Stimulated activated naive CD8-positive, alpha-beta T cell treated with anti-CD3 and anti-CD28 coated beads, Interleukin-15, Interleukin-2, amounts not matched to agents 100 ng/mL and 50 ng/mL, for 24 hours (primary cell): ENCODE results near the gene PDE7B.

Experiments
- H3K27ac Mint-ChIP-seq: one replicate; pipeline ENCODE4 v1.8.0; 2021; ENCODE audit warnings: mild to moderate bottlenecking, mixed read lengths
- H3K27me3 Mint-ChIP-seq: one replicate; pipeline ENCODE4 v1.8.0; 2021; ENCODE audit warnings: mixed read lengths
- H3K36me3 Mint-ChIP-seq: one replicate; pipeline ENCODE4 v1.8.0; 2021; ENCODE audit warnings: low read depth, mixed read lengths
- H3K4me1 Mint-ChIP-seq: one replicate; pipeline ENCODE4 v1.8.0; 2021; ENCODE audit warnings: low read depth, mixed read lengths
- H3K4me3 Mint-ChIP-seq: one replicate; pipeline ENCODE4 v1.8.0; 2021; ENCODE audit warnings: mild to moderate bottlenecking, mixed read lengths
- H3K9me3 Mint-ChIP-seq: one replicate; pipeline ENCODE4 v1.8.0; 2021; ENCODE audit warnings: mixed read lengths

Gene PDE7B

DNA sequence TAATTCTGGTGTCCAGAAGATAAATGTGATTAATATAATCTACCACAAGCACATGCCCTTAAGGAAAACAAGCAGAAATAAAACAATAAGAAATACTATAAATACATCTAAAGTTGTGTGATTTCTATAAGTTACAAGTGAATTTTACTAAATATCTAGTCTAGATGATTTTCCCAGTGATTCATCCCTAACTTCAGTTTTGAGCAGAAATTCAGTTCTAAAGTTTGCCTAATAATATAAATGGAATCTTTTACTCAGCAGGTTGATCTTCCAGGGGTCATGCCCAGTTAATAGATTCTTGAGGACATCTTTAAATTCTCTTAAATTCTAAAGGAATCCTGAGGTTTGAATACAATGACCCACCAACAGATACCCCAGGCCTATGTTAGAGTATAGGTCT, 37.3 kb downstream of the PDE7B start:
- Mint-ChIP-seq H3K27ac (no peak overlapping the region), H3K4me1 (peaks cover 10% of the 10 kb centered on the region), H3K4me3 (no peak overlapping the region), H3K9me3 (no peaks in the 10 kb centered on the region), H3K27me3 (no peaks in the 10 kb centered on the region), H3K36me3 (no peaks in the 10 kb centered on the region)

DNA sequence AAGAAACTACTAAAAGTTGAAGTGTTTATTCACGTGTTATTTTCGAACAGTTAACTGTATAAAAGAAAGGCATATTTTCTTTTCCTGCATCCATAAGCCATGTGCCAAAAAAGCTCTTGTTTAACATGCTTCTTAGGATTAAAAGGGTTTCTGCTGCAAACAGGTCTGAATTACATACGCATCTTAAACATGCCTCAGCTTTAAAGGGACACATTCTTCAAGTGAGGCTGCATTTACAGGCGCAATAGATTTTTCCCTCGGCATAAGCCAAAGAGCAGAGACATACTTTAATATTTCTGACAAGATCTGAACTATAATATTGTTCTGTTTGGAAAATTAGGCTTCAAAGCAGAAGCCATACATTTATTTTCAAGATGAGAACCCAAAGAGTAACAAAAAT, 39.4 kb downstream of the PDE7B start:
- no peaks in the 10 kb centered on the region for H3K27me3 Mint-ChIP-seq
- no peaks in the 10 kb centered on the region for H3K36me3 Mint-ChIP-seq
- no peaks in the 10 kb centered on the region for H3K9me3 Mint-ChIP-seq
- no peak overlapping the region for H3K27ac Mint-ChIP-seq
- no peak overlapping the region for H3K4me3 Mint-ChIP-seq
- H3K4me1 Mint-ChIP-seq = peaks cover 4% of the 10 kb centered on the region

DNA sequence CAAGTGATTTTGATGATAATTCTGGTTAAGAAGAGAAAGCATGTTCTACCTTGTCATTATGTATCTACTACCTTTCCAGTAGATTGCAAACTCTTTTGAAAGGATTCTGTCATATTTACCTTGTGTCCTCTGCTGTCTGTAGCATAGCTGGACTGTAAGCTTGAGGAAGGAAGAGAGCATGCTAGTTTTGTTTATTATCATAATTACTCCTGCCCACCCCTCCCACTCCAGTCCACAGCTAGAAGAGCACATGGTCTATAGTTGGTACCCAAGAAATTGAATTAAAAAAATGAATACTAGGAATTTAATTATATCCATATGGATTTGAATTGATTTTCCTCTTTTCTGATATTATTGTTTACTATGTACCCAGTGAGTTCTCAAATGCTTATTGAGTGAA, 40.2 kb downstream of the PDE7B start:
- no peak overlapping the region for H3K27ac Mint-ChIP-seq
- no peak overlapping the region for H3K4me3 Mint-ChIP-seq
- H3K9me3 Mint-ChIP-seq = no peaks in the 10 kb centered on the region
- H3K36me3 Mint-ChIP-seq = no peaks in the 10 kb centered on the region
- H3K4me1 Mint-ChIP-seq = peaks cover 7% of the 10 kb centered on the region
- no peaks in the 10 kb centered on the region for H3K27me3 Mint-ChIP-seq

DNA sequence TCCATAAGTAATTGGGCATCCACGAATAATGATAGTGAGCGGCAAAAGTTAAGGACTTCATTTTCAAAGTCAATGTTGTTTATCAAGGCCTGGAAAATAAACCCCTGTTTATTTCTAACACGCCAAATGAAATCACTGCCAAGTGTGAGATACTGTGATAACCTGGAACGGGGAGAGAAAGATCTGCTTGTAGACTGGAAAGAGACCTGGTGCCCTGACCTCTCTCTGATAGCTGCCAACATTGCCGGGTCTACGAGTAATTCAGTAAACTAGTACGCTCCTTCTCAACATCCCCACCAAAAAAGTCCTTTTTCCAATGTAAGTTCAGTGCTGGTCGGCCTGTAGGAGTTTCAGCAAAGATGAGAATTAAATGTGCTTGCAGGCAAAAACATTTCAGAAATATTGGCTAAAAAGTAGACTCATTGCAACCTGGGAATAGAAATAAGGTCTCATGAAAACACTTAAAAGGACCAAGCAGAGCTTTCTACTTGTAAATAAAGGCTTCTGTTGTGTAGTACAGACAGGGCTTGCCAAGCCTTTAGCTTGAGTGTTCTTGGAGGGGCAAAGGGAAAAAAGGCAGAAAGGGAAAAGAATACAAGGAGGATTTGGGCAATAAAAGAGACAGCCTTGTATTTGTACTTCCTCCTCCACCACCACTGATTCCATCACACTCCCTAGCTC, 43.9 kb downstream of the PDE7B start:
- no peak overlapping the region for H3K27ac Mint-ChIP-seq
- H3K4me3 Mint-ChIP-seq = no peak overlapping the region
- H3K27me3 Mint-ChIP-seq = no peaks in the 10 kb centered on the region
- H3K4me1 Mint-ChIP-seq = peaks cover 13% of the 10 kb centered on the region
- H3K36me3 Mint-ChIP-seq = no peaks in the 10 kb centered on the region
- H3K9me3 Mint-ChIP-seq = peaks cover 3% of the 10 kb centered on the region

DNA sequence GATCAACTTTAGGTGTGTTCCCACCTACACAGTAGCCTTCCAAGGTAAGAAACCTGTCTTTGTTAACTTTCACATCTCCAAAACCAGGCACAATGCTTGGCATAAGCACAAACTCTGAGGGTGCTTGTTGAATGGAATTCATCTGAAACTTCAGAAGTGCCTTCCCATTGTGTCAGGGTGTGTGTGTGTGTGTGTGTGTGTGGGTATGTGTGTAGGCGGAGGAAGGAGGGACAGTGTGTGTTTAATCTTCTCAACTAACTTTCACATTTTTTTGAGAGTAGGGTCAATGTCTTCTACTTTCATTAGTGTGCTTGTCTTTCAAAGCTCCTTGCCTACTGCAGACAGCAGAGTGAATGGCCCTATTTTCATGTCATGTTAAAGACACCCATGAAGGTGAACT, 45.6 kb downstream of the PDE7B start:
- Mint-ChIP-seq H3K4me3 (no peak overlapping the region), H3K27ac (no peak overlapping the region), H3K27me3 (no peaks in the 10 kb centered on the region), H3K36me3 (no peaks in the 10 kb centered on the region), H3K9me3 (peaks cover 3% of the 10 kb centered on the region), H3K4me1 (peaks cover 16% of the 10 kb centered on the region)

DNA sequence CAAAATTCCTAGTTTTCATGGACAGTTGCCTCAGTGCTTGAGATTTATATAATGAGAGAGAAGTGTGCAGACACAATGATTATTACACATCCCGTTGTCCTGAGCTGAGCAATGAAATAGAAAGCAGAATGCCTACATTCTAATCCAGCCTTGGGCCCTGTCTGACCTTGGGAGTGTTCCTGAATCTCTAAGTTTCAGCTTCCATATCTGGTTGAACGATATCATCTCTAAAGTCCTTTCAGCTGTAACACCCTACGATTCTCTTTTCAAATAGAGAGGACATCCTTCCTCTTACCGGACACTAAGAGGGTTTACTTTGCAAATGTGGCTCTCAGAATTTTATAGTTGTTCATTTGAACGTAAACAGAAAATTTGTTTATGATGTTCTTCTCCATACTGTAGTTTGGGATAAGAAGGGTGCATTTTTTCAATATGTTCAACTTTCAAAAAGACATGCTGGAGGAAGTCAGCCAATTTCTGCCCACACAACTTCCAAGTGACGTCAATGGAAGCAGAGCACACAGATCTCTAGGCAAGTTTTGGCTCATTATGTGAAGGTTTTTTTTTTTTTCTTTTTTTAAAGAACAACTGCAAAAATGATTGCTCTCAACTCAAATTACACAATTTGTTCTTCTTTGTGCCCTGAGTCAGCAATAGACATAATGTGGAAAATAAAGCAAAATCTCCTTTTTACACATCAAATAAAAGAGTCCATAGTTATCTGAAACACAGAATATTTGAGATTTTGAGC, 50.4 kb downstream of the PDE7B start:
- H3K9me3 Mint-ChIP-seq = peaks cover 3% of the 10 kb centered on the region
- H3K36me3 Mint-ChIP-seq = no peaks in the 10 kb centered on the region
- H3K4me1 Mint-ChIP-seq = peaks cover 31% of the 10 kb centered on the region
- no peaks in the 10 kb centered on the region for H3K27me3 Mint-ChIP-seq
- no peak overlapping the region for H3K27ac Mint-ChIP-seq
- H3K4me3 Mint-ChIP-seq = no peak overlapping the region

DNA sequence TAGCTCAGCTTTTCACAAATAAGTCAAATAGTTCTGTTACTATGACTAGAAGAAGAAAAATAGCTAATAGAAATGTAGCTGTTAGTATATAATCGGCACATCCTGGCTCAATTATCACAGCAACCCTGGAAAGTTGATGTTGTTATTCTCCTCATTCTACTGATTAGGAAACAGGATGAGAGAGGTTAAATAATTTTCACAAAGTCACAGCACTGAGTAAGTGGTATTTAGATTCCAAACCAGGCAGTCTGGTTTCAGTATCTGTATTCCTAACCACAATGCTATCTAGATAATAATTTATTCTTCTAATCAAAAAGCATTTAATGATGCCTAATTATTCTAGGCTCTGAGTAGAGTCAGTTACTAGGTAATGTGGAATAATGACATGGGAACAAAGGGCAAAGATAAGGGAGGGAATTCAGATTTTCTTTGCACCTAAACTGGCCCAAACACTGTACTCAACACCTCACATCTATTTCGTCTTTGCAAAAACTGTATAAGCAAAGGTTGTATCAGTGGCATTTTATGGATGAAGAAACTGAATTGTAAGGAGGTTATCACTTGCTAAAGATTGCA, 51.3 kb downstream of the PDE7B start:
- Mint-ChIP-seq H3K27me3 (no peaks in the 10 kb centered on the region), H3K9me3 (peaks cover 2% of the 10 kb centered on the region), H3K4me3 (no peak overlapping the region), H3K36me3 (no peaks in the 10 kb centered on the region), H3K27ac (no peak overlapping the region), H3K4me1 (peaks cover 26% of the 10 kb centered on the region)

DNA sequence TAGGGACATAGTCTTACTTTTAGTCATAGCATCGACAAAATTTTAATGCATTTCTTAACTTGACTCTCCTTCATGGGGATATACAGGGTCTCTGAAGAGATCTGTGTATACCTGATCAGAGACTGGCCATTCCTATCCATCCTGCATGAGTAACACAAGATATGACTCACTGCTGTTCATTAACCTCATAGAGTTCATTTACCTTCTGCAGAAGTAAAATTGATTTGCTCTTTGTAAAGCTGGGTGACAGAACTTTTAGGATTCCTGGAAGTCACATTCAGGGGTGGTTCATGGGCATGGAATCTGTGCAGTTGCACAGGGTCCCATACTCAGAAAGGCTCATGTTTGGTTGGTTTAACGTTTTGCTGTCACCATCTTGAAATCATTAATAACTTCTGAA, 53.2 kb downstream of the PDE7B start:
- H3K9me3 Mint-ChIP-seq = no peaks in the 10 kb centered on the region
- no peaks in the 10 kb centered on the region for H3K27me3 Mint-ChIP-seq
- H3K27ac Mint-ChIP-seq = no peak overlapping the region
- no peak overlapping the region for H3K4me3 Mint-ChIP-seq
- H3K36me3 Mint-ChIP-seq = no peaks in the 10 kb centered on the region
- H3K4me1 Mint-ChIP-seq = peaks cover 23% of the 10 kb centered on the region

DNA sequence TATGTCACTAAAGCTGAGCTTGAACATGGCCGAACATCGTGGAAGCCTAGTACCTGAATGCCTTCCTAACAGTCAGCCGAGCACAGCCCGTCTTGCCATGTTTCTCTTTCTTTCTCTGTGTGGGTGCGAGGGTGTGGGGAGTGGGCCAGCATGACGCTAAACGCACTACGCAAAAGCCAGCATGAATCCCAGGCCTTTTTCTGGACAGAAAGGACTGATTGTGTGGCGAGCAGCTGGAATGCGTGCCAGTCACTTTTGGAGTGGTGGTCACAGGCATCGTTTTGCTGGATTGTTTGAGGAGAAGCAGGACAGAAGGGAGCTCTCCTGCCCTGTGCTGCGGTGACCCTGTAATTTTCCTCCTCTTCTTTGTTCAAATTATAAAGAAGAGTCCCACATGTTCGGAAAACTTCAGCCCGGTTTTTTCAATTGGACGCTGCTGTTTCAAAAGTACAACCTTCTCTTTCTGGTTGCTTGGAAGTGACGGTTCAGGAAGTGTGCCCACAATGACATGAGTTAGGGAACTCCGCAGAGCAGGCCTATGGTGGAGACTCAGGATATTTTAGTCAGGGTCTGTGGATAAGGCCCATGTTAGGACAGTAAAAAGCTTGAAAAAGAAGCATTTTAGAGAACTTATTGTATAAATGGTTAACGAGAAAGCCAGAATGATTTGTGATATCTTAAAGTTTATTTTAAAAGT, 54.3 kb downstream of the PDE7B start:
- Mint-ChIP-seq H3K4me1 (peaks cover 26% of the 10 kb centered on the region), H3K36me3 (no peaks in the 10 kb centered on the region), H3K9me3 (no peaks in the 10 kb centered on the region), H3K27ac (no peak overlapping the region), H3K27me3 (no peaks in the 10 kb centered on the region), H3K4me3 (no peak overlapping the region)

DNA sequence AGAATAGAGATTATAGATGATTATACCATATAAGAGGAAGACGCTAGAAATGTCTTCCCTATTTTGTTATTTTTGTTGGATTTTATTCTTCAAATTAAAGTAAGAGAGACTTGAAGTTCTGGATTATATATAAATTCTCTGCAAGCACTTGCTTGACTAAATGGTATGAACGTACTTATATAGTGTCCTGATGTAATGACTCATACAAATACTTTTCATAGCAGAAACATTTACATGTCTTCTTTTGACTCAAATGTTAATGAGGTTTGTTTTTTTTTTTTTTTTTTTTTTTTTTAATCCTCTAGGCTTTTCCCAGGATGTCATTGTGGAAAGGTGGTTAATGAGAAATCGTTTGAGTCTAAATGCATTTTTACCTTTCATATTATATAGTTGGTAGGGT, 55.0 kb downstream of the PDE7B start:
- no peak overlapping the region for H3K27ac Mint-ChIP-seq
- H3K4me3 Mint-ChIP-seq = no peak overlapping the region
- H3K27me3 Mint-ChIP-seq = no peaks in the 10 kb centered on the region
- no peaks in the 10 kb centered on the region for H3K9me3 Mint-ChIP-seq
- no peaks in the 10 kb centered on the region for H3K36me3 Mint-ChIP-seq
- peaks cover 26% of the 10 kb centered on the region for H3K4me1 Mint-ChIP-seq

DNA sequence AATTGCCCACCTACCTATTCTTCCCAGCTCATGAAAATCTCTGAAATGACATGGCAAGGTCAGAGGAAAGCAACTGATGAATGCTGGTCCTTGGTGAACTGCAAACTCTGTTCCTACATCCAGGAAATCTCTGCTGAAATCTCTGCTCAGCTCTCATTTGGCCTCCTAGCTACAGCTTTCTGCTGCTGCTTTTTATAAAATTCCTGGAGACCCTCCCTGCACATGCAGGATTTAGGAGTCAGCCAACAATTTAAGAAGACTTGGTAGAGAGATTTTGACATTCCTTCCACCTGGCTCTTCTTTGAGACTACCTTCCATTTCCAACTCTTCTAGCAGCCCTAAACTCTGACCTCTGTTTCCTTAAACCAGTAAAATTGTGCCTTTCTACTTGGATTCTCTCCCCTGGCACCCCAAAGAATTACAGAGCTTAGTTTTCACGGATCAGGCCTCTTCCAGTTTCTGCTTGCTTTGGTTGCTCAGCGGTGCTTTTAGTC, 55.5 kb downstream of the PDE7B start:
- peaks cover 23% of the 10 kb centered on the region for H3K4me1 Mint-ChIP-seq
- no peaks in the 10 kb centered on the region for H3K9me3 Mint-ChIP-seq
- H3K27ac Mint-ChIP-seq = no peak overlapping the region
- H3K27me3 Mint-ChIP-seq = no peaks in the 10 kb centered on the region
- no peaks in the 10 kb centered on the region for H3K36me3 Mint-ChIP-seq
- no peak overlapping the region for H3K4me3 Mint-ChIP-seq

DNA sequence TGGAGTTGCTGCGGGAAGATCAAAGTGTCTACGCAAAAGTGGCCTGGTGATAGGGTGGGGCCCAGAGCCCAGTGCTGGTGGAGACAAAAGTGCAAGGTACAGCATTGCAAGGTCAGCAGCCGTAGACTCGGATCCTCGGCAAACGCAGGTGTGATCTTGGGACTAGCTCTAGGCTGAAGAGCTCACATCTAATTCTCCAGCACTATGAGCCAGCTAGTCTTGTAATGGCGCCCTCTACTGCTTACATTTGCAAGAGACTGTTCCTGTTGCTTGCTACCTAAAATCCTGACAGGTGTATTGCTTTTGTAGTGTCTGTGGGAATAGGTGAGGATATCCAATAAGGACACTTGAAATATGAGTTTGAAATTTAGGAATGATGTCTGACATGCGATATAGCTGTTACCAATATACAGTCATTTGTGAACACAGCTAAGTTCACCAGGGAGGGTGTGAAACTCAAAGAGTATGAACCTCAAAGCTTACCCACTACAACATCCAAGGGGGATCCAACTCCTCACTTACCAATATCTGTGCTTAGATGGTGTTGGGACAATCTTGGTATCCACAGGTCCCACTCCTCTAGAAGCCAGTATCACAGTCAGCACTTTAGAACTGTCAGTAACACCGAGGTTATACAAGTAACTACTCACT, 58.4 kb downstream of the PDE7B start:
- H3K4me3 Mint-ChIP-seq = no peak overlapping the region

DNA sequence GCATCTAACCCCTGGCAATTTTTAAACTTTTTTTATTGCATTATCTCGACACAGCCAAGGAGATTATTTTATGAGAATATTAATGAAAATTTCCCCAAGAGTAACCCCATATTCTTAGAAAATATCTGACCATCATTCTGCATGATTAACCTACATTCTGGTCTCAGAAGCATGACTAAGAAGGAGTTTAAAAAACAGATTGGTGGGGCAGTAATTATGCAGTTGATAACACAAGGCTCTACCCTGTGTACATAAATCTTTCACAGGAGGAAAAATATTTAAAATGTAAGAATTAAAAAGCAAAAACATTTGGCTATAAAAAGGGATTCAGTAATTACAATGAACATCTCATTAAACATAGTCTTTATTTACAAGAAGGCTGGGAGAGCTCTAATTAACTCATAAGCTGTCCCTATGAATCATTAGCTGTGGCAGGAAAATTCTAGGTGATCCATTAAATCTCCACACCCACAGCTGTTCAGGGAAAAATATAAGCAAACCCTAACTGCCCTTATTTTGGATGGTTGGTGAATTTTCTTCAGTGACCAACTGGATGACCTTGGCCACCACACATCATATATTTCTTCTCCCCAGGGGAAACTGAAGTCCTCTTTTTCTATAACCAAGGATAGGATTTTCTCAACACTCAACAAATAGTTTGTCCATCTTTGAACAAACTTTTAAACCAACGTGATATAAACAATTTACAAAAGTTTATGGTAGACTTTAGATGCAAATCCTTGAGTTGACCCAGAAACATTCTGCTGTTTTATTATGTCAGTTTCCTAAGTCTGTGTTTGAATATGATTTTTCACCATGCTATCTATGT, 59.5 kb downstream of the PDE7B start:
- H3K27me3 Mint-ChIP-seq = no peaks in the 10 kb centered on the region
- no peak overlapping the region for H3K27ac Mint-ChIP-seq
- peaks cover 9% of the 10 kb centered on the region for H3K4me1 Mint-ChIP-seq
- no peaks in the 10 kb centered on the region for H3K36me3 Mint-ChIP-seq
- no peak overlapping the region for H3K4me3 Mint-ChIP-seq
- H3K9me3 Mint-ChIP-seq = no peaks in the 10 kb centered on the region

More for the DNA sequence above, 58.4 kb downstream of the PDE7B start:
- Mint-ChIP-seq H3K4me1 (peaks cover 3% of the 10 kb centered on the region), H3K9me3 (no peaks in the 10 kb centered on the region), H3K36me3 (no peaks in the 10 kb centered on the region), H3K27me3 (no peaks in the 10 kb centered on the region), H3K27ac (no peak overlapping the region)

DNA sequence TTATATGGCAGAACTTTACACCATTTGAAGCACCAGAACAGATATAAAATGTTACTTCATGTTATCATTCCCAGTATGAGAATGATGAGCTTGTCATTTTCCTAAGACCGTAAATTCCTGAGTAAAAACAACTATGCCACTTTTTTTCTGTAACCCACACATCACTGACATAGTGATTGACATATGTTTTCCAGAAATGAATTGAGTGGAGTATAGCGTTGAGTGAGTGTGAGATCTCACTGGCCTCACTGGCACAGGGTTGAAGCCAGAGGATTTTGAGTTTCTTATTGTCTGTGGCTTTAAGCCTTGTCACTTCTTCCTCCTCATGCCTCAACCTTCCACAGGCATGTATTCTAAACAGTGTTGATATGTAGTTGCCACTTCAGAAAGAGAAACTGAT, 62.3 kb downstream of the PDE7B start:
- H3K4me3 Mint-ChIP-seq = no peak overlapping the region
- peak overlapping the region; percentile 26 for H3K27ac Mint-ChIP-seq
- H3K36me3 Mint-ChIP-seq = no peaks in the 10 kb centered on the region
- peaks cover 11% of the 10 kb centered on the region for H3K4me1 Mint-ChIP-seq
- no peaks in the 10 kb centered on the region for H3K27me3 Mint-ChIP-seq
- no peaks in the 10 kb centered on the region for H3K9me3 Mint-ChIP-seq
